GM19455 (cell line): ENCODE measurements around the gene ANGPTL1.
"Not testable (repeated sequence)": the region's sequence is repeated elsewhere in the genome, so short reads cannot be mapped to it uniquely, and the experiment has no call there.

Experiments used
- ATAC-seq: cut with Tn5 transposase; IDR thresholded peaks from one replicate; pipeline ENCODE4 v1.9.1; 2021; ENCODE audit not compliant: unreplicated experiment

The ANGPTL1 gene

DNA sequence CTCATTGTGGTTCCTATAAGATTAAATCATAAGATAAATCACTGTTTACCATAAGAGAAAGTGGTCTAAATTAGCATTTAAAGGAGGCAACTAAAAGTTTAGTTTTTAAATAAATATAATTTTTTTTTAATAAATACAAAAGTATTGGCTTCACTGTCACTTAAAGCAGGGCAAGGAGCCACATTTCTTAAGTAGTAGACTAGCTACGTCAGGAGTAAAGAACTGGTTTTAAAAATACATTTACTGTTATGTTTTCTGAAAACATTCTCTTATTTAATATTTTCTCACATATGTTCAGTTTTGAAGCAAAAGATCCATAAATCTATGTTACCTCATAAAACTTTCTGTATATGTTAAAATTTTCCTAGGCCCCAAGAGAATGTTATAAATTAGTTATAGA lies 2.2 kb downstream of the ANGPTL1 start:
- ATAC-seq, result no peak

DNA sequence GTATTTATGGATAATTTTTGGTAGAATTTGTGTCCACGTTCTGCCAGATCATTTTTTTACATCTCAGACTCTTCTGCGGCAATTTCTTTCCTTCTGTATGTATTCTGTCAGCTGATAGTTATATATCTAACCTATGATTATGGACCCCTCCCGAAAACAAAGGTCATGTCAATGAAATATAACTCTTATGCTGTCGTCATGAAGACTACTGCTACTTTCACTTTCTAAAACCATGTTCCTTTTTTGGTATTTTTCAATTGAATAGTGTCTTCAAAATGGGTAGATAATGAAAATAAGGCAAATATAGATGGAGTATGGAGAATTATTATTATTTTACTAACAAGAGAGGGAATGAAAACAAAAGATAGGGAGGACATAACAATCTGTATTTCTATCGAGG lies 3.2 kb downstream of the ANGPTL1 start:
- ATAC-seq, result no peak

DNA sequence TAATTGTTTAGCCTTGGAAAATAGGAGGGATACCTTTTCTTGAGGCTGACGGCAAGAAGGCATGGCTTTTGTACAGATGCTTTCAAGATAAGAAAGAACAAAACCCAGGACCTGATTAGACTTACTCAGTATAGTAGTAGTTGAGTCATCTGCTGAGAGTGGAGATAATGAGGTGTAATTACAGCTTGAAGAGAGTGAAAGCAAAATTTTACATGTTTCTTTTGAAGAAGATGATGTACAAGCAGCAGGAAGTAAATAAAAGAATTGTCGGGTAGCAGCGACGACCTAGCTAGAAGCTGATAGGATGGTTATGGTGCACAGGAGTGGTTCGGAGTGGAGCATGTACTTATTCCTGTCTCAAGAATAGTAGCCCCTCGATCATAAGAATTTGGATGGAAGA lies 6.6 kb downstream of the ANGPTL1 start:
- ATAC-seq, result no peak

DNA sequence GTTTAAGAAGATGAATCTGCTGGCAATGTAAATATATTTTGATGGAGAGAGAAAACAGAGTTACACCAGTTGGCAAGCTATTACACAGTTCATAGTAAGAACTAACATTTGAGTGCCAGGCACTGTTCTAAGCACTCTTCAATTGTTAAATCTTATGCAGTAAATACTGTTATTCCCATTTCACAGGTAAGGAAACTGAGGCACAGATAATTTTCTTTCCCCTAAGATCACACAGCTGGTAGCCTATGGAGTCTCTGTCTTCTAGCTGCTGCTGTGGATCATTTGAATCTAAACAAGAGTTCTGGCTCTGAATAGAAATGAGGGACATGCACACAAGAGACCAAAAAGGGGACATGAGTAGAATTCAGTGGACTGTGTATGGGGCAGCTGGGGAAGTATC lies 8.0 kb downstream of the ANGPTL1 start:
- ATAC-seq, result no peak

DNA sequence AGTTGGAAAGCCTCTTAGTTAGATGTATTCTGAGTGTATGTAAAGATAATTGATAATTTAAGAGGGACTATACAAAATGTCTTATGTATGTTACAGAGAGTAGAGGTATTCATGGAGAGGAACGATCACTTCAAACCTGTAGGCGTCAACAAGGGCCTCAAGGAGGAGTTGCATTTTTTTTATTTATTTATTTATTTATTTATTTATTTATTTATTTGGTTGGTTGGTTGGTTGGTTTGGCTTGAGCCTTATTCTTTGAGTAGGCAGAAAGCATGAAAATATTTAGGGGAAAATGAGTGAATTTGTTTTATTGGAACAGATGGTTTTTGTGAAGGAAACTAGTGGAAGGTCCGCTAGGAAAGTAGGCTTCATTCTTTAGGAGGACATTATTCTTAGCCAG lies 8.5 kb downstream of the ANGPTL1 start:
- ATAC-seq, result no peak

DNA sequence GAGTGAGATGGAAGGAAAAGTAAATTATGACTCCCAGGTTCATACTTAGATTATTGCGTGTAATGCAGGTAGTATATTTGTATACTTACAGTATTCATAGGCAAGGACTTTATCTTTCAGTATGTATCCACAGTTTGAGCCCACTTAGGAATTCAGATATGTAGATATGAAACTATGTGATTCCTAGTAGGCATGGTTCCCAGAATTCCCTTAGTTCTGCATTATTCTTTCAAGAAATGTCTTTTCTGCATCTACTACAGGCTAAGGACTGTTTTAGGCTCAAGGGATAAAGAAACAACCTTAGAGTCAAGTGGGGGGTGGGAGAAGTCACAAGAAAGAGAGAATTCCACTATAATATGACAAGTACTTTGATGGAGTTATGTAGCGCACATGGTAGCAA lies 13.8 kb downstream of the ANGPTL1 start:
- ATAC-seq, result no peak

DNA sequence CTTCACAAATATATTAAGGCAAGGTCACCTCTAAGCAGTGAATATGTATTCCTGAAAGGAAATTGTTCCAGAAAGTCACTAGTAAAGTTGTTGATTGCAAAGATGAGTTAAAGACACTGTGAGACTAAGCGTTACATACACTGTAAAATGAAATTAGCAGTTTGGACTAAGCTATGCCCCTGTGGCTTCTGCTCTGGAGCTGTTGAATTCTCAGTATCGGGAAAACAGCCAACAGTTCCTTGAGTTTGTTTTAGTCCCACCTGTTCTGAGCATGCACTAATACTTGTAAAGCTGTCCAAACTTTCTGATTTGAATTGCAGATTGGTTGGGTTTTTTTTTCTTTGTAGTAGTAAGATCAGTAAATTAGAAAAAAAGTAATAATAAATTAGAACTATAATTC lies 21.0 kb downstream of the ANGPTL1 start:
- no peak for ATAC-seq

DNA sequence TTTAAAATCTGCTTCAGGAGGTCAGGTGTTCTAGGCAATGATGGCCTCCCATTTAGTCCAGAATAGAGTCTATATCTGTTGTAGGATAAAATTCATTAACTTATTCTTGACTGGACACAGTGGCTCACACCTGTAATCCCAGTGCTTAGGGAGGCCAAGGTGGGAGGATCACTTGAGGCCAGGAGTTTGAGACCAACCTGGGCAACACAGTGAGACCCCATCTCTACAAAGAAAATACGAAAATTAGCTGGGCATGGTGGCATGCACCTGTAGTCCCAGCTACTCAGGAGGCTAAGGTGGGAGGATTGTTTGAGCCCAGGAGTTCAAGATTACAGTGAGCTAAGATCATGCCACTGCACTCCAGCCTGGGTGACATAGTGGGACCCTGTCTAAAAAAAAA lies 23.0 kb downstream of the ANGPTL1 start:
- not testable (repeated sequence) for ATAC-seq

DNA sequence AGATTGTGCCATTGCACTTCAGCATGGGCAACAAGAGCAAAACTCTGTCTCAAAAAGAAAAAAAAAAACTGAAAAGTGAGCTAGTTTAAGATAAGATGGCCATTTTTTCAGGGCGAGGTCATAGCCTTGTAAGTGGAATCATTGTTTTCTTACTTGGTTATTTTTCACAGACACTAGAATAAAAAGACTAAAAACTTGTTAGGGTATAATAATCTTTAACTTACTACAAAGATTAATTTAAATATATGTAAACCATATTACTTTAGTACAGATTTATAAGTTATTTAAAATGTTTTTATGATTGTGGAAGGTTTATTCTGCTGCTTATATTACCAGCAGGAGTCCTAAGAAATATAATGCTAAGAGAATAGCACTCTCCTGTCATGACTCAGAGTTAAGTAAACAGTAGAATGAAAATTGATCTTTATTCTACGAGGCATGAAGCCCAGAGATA lies 23.5 kb downstream of the ANGPTL1 start:
- ATAC-seq, result no peak

DNA sequence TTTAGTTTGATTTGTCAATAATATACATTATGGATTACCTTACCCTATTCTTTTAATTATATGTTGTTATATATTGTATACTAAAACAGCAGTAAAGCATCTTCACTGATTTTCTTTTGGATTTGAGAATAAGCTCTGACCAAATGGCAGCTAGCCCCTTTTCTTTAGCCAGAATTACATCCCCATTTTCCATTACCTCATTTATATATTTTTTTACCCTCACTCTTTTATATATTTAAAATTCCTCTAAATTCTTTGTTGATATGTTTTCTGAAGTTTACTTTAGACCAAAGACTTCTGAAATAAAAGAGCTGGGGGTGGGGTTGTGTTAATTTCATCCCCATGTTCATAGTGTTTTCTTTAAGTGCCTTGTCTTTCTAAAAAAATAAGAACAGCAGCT lies 24.6 kb downstream of the ANGPTL1 start:
- no peak for ATAC-seq

DNA sequence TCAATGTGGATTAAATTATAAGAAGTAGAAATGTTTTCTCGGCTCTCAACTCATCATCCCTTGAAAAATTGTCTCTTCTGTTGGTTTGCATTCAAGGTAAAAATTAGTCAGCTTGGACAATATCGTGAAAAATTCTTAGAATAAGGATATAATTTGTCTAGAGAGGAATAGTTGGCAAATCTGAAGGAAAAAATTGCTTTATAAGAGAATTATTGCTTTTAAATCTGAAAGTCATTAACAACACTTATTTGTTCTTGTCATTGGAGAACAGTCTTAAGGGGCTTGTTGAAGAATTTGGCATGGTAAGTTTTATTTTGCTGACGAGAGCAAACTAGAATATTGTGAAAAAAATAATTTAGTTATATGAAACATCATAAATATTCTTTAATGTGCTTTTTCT lies 26.4 kb downstream of the ANGPTL1 start:
- ATAC-seq, result no peak

DNA sequence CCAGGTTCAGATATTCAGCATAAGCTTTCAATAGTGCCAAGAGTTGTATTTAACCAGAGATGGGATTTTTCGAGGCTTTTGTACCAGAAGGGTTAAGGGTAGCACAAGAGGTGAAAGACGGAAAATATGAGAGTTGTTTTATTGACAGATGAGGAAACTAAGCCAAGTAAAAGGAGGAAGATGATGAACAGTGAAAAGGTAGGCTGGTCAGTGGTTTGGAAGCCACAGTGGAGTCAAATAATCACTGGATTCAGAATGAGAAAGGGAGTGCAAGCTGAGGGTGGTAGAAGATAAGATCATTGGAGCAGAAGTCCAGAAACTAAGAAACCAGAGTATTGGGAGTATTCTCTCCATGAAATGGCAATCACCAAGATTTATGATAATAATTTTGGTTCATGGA lies 45.7 kb downstream of the ANGPTL1 start:
- ATAC-seq, result no peak

DNA sequence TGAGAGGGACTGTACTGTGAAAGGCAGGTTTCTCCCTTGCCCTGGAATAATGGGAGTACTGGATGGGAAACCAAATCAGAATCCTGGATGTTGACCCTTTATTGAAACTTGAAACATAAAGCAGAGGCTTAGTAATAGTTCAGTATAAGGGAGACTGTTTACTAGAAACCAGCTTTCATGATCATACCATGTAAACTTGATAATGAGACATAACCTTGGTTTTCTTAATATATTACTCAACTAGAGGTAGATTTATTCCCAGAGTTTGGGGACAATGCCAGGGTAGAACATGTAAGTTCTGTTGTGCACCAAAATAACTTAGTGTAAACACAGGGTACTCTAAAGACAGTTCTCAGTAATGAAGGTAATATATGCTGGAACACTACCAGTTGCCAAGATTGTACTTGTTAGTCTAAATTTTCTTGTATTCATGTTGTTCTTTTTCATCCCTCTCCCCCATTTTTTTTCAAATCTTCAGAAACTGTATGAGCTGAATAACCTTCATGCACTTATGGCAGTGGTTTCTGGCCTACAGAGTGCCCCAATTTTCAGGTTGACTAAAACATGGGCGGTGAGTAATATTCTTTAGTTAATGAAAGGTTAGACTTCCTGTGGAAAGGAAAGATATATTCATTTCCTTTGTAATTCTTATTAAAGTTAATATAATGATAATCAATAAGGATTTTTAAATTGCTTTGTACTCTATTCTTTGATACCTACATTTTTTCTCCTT lies 49.6 kb downstream of the ANGPTL1 start:
- ATAC-seq, result no peak

DNA sequence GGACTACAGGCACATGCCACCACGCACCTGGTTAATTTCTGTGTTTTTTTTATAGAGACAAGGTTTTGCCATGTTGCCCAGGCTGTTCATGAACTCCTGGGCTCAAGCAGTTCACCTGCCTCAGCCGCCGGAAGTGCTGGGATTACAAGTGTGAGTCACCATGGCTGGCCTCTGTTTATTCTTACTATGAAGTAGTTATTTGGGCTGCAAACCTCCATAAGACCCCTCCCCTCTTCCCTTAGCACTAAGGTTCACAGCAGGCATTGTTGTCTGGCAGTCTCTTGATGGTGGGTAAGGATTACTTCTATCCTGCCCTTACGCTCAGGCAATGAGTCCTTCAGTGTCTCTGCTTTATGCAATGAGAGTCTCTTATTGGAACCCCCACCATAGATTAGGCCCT lies 51.8 kb downstream of the ANGPTL1 start:
- no peak for ATAC-seq

DNA sequence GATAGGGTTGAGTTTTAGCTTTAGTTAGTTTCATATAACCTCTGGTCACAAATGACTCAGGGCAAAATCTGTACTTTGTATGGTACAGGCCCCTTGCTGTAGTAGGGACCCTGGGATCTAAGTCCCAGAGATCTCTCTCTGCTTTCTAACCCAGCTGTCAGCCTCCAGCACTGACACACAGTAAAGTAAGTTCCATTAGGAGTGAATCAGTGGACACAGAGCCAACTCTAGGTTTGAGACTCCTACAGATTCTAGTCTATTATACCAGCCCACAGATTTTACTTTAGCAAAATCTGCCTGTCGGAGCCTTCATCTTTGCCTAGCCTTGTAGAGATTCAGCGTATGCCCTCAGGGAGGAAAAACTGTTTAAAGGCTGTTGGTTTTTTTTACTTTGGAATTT lies 52.5 kb downstream of the ANGPTL1 start:
- no peak for ATAC-seq

DNA sequence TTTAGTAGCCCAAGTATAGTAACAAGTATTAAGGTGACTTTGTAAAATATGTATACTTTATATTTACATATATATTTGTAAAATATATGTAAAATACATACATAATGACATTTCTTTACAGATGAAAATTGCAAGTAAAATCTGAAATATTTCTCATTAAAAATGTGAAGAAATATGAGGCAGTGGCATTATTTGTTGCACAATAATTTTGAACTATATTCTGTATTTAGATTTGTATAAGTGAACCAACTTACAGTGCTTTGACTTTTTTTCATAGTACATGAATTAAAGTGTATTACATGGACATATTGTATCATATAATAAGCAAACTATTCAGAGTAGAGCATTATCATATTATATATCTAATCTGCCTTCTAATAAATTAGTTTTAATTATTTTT lies 60.3 kb downstream of the ANGPTL1 start:
- no peak for ATAC-seq

DNA sequence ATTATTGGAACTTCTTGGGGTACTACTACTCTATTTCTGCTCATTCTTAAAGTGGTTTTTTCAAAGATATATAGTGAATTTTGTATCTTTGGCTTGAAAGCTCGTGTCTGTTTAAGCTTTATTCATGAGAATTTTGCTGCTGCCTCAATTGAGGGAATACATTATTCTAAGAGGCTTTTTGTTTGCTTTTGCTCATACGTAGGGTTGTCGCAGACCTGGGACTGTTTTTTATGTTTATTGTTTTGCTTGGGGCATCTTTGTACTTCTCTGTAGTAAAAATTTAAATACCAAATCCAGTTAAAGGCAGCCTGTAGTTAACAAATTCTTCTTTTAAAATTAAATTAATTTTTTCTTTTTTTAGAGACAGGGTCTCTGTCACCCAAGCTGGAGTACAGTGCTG lies 62.3 kb downstream of the ANGPTL1 start:
- ATAC-seq, result no peak

DNA sequence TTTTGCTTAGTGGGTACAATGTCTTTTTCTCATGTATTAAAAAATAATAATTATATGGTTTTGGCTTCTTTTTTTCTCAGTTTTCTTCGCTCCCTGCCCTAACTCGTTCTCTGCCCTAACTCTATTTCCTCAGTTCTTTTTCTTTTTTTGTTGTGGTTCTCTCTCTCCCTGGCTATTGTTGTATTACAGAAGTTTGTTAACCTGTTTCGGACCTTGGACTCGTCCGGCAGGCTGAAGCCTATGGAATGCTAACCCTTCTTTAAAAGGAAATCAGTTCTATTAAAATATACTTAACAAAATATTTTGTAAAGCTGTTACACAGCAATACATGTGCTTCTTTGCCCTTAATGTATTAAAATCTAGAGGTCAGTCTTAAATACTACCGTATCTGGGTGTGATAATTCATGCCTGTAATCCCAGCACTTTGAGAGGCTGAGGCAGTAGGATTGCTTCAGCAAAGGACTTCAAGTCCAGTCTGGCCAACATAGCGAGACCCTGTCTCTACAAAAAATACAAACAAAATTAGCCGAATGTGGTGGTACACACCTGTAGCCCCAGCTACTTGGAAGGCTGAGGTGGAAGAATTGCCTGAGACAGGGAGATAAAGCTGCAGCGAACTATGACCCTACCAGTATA lies 64.1 kb downstream of the ANGPTL1 start:
- no peak for ATAC-seq

DNA sequence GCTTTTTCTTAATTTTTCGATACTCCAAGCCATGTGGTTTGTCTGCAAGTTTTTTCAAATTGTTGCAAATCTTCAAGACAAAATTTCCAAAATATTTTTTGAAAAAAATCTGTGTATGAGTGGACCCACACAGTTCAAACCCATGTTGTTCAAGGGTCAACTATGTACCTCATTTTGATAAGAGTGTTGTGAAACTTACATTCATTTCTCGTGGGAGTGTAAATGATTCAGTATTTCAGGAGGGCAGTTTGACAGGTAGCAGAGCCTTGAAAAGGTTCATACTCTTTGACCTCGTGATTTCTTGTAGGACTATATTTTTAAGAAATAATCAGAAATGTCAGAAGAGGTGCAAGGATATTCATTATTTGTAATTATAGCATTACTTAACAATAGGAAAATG lies 68.0 kb downstream of the ANGPTL1 start:
- no peak for ATAC-seq
